ENCODE results near the gene HMOX2. TPM values are rescaled to one million over a fixed set of nuclear protein-coding genes. Genes with fewer than 3 reads are reported as not detected.

Gene HMOX2, protein sequence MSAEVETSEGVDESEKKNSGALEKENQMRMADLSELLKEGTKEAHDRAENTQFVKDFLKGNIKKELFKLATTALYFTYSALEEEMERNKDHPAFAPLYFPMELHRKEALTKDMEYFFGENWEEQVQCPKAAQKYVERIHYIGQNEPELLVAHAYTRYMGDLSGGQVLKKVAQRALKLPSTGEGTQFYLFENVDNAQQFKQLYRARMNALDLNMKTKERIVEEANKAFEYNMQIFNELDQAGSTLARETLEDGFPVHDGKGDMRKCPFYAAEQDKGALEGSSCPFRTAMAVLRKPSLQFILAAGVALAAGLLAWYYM
- 44.2 TPM for total RNA-seq

GRCh38 chr16:4475880-4476788 lies at the start of gene HMOX2:
Gene HMOX2, plus strand, starts transcription at chr16:4476398. Its CDS starts 29,127 bp downstream, at chr16:4505525.
- peak; percentile 95 for DNase-seq (ENCODE audit: low spot score)

- DNase-seq (ENCODE audit: low spot score), result no peak
Observed at GRCh38 chr16:4426722-4427372, 49.4 kb upstream of the HMOX2 start.

- DNase-seq (ENCODE audit: low spot score), result no peak
Observed at GRCh38 chr16:4428500-4428899, 47.7 kb upstream of the HMOX2 start.

DNA sequence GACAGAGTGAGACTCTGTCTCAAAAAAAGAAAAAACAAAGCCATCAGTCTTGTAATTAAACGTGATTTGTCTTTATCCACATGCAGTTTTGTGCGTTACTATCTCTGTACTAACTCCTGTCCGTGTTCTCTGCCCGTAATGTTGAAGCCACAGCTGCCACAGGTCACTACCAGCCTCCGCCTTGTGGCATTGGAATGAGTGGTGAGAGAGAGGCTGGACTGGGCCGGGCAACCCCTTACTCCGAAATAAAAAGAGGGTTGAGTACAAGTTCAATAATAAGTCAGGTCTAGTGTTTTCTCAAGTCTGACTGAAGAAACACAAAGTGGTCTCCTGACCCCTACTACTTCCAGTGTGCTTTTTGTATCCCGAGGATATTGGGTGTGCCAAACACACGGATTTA lies 45.2 kb upstream of the HMOX2 start:
- no peak for DNase-seq (ENCODE audit: low spot score)

DNA sequence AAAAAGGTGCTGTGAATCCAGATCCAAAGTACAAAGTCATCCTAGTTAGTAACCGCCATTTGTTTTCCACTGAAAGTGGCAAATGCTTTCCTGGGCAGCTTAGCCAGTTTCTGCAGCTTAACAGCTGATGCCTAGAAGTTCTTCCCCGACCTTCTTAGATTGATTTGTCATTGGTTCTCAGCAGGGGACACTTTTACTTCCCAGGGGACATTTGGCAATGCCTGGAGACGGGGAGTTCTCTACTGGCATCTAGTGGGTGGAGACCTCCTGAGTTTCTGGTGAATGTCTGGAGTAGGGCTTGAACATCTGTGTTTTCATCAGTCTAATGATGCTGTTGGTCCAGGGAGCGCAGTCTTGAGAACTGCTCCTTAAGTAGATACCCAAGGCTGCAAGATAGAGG lies 43.0 kb upstream of the HMOX2 start:
- no peak for DNase-seq (ENCODE audit: low spot score)

DNA sequence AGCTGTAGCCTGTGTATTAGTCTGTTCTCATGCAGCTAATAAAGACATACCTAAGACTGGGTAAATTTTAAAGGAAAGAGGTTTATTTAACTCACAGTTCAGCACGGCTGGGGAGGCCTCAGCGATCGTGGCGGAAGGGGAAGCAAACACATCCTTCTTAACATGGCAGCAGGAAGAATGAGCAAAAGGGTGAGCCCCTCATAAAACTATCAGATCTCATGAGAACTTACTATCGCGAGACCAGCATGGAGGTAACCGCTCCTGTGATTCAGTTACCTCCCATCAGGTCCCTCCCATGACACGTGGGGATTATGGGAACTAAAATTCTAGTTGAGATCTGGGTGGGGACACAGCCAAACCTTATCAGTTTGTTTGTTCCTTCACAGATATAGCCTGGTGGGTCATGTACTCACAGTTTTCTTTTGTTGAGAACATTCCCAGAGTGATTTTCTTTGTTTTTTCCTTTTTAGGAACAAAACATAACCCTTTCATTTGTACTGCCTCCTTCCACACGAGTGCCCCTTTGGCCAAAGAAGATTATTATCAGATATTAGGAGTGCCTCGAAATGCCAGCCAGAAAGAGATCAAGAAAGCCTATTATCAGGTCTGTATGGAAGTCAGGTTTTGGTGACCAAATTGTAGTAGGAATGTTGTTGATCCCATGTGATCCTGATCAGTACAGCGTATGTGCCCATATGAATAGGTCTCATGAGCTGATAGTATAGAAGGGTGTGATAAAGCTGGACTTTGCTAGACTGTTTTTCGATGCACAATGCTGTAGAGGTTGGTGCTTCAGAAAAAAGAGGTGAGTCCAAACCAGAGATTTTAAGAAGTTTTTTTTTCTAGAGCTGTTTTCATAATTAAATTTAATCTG lies 42.0 kb upstream of the HMOX2 start:
- no peak for DNase-seq (ENCODE audit: low spot score)

DNA sequence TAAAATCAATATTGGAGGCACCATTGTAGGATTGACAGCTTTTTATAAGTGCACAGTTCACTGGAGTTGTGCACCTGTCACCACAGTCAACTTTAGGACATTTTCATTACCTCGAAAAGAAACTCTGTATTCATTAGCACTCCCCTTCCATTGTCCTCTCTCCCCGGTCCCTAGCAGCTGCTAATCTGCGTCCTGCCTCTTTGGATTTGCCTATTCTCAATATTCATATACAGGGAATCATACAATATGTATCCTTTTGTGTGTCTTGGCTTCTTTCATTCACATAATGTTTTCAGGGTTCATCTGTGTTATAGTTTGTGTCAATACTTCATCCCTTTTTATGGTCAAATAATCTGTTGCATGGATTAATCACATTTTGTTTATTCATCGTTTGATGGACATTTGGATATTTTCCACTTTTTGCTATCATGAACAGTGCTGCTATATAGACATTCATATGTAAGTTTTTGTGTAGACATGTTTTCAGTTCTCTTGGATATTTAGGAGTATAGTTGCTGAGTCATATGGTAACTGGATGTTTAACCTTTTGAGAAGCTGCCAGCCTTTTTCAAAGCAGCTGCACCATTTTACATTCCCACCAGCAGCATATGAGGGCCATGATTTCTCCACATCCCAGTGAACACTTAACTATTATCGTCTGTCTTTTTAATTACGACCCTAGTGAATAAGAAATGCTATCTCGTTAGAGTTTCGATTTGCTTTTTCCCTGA lies 40.7 kb upstream of the HMOX2 start:
- no peak for DNase-seq (ENCODE audit: low spot score)

- DNase-seq (ENCODE audit: low spot score), result no peak
Observed at GRCh38 chr16:4437366-4437765, 38.8 kb upstream of the HMOX2 start.

DNA sequence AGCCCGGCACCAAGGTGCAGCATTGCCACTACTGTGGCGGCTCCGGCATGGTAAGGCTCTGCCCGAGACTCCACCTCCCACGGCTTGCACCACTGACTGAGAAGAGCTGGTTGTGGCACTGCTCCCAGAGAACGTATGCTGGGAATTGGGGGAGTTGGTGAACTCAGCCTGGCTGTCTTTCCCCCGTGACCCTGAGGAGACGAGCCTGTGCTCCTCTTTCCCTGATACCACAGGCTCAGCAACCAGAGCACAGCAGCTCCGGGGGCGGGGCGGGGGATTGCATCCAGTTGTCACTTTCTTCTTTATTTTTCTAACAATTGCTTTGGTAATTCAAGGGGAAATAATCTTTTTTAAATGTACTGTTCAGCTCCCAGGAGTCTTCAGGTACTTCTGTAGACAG lies 33.8 kb upstream of the HMOX2 start:
- no peak for DNase-seq (ENCODE audit: low spot score)

DNA sequence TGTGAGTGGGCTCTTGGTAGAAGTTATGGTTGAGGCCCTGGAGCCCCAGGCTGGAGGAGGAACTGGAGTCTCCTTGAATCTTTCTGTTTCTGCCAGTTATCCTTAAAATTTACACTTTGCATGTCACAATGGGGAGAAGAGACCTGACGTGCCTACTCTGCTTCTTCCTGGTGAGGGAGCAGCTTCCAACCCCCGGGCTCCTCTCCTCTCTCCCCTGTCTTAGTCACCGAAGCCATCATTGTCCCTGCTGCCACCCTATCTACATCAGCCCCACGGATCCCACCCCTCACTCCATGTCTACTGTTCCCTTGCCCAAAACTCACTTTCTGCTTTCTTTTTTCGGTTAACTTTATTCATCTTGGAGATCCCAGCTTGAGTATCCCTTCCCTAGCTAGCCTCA lies 32.9 kb upstream of the HMOX2 start:
- DNase-seq (ENCODE audit: low spot score), result no peak

GRCh38 chr16:4443986-4444385 lies 32.2 kb upstream of the HMOX2 start:
- DNase-seq (ENCODE audit: low spot score), result no peak

DNA sequence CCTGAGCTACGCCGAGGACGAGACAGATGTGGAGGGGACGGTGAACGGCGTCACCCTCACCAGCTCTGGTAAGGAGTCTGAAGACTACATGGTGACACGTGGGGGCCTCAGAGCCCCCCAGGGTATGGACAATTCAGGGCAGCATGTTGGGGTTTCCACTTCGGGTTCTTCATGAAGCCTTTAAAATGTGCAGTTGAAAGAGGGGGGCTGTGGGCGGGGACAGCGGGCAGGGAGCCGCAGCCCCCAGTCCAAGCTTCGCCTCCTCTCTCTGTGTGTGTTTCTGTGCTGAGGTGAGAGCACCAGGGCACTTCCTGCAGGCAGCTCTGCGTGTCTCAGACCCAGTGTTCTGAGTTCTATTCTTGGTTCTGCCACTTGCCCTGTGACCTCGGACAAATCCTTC lies 25.8 kb upstream of the HMOX2 start:
- no peak for DNase-seq (ENCODE audit: low spot score)

DNA sequence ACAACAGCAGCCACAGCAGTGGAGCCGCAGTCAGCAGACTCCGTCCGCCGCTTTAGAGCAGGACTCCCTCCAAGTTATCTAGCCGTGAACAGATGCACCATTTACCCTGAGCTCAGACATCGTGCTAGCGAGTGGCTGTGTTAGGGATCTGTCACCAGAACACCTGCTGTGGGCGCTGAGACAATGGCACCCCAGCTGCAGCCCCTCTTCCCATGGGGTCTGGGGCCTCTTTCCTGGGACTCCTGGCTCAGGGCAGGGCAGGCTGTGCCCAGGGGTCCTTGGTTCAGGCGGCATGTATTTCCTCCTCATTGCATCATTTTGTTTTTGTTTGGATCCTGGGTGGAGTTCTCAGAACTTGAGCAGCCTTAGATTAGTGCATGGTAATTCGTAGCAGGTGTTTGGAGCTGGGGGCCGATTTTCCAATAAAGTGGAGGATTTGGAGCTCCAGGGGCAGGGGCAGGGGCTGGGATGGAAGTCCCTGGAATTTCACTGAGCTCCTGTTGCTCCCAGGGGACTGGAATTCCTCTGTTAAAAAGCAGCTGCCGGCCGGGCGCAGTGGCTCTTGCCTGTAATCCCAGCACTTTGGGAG lies 25.2 kb upstream of the HMOX2 start:
- no peak for DNase-seq (ENCODE audit: low spot score)

DNA sequence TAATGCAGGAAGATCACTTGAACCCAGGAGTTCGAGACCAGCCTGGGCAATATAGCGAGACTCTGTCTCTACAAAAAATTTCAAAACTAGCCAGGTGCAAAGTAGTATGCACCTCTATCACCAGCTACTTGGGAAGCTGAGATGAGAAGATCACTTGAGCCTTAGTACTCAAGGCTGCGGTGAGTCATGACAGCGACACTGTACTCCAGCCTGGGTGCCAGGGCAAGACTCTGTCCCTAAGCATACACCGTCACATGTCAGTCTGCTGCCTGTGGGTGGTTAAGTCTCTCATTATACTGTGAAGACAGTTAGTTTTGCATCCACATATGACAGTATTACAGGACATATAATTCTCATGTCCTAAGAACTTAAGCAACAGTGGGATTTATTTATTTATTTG lies 23.5 kb upstream of the HMOX2 start:
- DNase-seq (ENCODE audit: low spot score), result no peak

DNA sequence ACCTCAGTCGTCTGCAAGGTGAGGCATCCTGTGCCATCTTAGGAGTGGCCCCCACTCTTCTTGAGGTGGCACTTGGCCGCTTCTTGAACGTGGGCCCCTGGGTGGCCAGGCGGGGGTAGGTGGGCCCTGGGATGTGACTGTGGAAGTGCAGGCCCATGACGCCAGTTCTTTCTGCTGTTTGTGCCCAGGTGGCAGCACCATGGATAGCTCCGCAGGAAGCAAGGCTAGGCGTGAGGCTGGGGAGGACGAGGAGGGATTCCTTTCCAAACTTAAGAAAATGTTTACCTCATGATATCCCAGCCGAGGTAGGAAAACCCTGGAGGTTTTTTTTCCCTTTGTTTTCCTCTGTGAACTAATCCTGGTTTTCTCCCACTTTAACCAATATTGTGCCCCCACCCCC lies 21.6 kb upstream of the HMOX2 start:
- no peak for DNase-seq (ENCODE audit: low spot score)

DNA sequence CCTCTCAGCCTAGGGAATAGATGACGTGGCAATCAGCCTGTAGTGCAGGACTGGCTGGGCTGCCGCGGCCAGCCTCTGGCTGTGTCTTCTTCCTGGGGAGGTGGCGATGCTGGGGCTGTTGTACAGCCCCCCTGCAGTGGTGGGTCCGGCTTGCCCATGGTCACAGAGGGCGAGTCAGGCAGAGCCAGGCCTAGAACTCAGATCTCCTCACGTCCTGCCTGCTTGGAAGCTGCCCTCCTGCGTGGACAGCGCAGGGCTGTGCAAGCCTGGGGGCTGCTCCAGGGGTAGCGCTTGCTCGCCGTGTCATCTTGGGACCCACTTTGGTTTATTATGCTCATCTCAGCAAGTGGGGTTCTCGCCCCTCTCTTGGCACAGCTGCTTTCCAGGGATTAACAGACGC lies 21.1 kb upstream of the HMOX2 start:
- DNase-seq (ENCODE audit: low spot score), result no peak

DNA sequence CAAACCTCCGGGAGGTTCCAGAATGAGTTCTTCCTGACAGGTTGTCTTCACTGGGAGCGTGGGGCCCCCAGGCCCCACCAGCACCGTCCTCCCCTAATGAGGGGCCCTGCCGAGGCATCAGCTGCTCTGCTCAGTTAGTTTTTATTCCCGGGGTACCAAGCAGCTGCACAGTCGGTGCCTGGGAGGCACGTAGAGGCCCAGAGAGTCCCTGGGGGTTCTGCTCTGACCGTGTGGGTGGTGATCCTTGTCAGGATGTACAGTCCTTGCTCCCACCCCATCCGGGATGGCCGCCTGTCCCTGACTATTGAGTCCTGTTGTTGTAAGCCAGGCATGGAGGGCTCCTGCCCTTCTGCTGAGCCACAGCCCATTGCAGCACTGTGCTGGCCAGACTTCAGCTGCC lies 20.2 kb upstream of the HMOX2 start:
- no peak for DNase-seq (ENCODE audit: low spot score)

DNA sequence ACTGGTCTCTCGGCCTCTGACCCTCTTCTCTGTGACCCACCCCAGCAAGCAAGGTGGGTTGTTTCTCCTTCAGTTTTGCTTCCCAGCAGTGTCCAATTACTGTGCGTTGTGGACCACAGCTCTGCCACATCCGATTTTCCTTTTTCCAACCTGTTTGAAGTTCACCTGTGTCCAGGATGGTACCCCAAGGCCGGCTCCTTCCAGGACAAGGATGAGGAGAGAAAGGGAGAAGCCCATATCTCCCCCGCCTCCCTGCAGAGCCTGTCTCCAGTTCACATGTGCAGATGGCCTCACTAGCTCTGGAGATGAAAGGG lies 15.3 kb upstream of the HMOX2 start:
- no peak for DNase-seq (ENCODE audit: low spot score)

GRCh38 chr16:4461250-4462085 lies 14.7 kb upstream of the HMOX2 start:
- no peak for DNase-seq (ENCODE audit: low spot score)
